Measurements from ENCODE around the gene SEC61B. TPM values are rescaled to one million over a fixed set of nuclear protein-coding genes. Genes with fewer than 3 reads are reported as not detected.

SEC61B gene
- total RNA-seq, 1 experiment from 2014 or later, result 238 TPM

DNA sequence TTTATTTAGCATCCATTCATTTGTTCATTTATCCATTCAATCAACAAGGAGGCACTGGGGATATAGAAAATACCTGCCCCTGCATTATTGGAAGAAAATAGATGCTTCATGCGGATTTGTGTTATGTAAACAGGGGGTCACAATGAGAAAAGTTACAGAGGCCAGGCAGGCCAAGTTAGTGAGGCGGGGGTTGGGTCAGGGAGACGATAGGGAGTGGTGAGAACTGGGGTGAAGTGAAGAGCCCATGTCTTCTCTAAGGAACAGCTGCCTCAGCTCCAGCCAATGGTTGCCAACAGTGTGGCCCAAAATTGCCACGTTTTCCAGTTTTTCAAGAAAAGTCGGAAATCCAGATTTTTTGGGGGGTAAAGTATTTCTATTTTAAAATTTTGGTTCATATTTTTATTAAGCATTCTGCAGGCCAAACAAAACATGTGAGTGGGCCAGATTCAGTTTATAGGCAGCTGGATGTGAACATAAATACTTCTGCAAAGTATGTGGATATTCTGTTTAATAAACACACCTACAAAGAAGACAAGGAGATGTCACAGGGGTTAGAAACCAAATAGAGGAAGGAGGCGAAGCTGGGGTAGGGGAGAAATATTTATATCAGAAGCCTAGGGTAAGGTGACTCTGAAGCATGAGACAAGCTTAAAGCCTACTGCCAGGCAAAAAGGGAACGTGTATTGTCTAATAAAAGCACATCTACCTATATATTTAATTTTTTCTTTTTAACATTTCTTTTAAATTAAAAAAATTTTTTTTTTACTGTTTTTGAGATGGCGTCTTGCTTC lies 44.3 kb upstream of the SEC61B start:
- TF ChIP-seq, protein P1, sequence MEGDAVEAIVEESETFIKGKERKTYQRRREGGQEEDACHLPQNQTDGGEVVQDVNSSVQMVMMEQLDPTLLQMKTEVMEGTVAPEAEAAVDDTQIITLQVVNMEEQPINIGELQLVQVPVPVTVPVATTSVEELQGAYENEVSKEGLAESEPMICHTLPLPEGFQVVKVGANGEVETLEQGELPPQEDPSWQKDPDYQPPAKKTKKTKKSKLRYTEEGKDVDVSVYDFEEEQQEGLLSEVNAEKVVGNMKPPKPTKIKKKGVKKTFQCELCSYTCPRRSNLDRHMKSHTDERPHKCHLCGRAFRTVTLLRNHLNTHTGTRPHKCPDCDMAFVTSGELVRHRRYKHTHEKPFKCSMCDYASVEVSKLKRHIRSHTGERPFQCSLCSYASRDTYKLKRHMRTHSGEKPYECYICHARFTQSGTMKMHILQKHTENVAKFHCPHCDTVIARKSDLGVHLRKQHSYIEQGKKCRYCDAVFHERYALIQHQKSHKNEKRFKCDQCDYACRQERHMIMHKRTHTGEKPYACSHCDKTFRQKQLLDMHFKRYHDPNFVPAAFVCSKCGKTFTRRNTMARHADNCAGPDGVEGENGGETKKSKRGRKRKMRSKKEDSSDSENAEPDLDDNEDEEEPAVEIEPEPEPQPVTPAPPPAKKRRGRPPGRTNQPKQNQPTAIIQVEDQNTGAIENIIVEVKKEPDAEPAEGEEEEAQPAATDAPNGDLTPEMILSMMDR (IDR thresholded peaks at IDR 0.05; ENCODE audit: unreplicated experiment), result no peak
- H3K4me3 Mint-ChIP-seq (ENCODE audit: unreplicated experiment), result no peak overlapping the region
- intact Hi-C loops (cut with micrococcal nuclease), result no loop called here
- peaks cover 11% of the 10 kb centered on the region for H3K27me3 Mint-ChIP-seq (ENCODE audit: insufficient read depth, unreplicated experiment)
- BruUV-seq (replicated peaks), result no TSS peak
- POLR2A ChIA-PET, result no interaction called here
- H3K36me3 Mint-ChIP-seq (ENCODE audit: insufficient read depth, unreplicated experiment), result no peaks in the 10 kb centered on the region
- H3K4me1 Mint-ChIP-seq (ENCODE audit: insufficient read depth, unreplicated experiment), result peaks cover 6% of the 10 kb centered on the region
- no peaks in the 10 kb centered on the region for H3K9me3 Mint-ChIP-seq (ENCODE audit: unreplicated experiment)
- H3K27ac Mint-ChIP-seq (ENCODE audit: low read depth, unreplicated experiment), result no peak overlapping the region
- no peak for DNase-seq (ENCODE audit: unreplicated experiment)
- CTCF ChIA-PET, result interaction anchor here (1.3 to 2.1 kb wide), 3 partner anchors 12 to 14 kb away, joined by 3 to 4 read pairs (median 3); no protein-coding TSS in a partner anchor

DNA sequence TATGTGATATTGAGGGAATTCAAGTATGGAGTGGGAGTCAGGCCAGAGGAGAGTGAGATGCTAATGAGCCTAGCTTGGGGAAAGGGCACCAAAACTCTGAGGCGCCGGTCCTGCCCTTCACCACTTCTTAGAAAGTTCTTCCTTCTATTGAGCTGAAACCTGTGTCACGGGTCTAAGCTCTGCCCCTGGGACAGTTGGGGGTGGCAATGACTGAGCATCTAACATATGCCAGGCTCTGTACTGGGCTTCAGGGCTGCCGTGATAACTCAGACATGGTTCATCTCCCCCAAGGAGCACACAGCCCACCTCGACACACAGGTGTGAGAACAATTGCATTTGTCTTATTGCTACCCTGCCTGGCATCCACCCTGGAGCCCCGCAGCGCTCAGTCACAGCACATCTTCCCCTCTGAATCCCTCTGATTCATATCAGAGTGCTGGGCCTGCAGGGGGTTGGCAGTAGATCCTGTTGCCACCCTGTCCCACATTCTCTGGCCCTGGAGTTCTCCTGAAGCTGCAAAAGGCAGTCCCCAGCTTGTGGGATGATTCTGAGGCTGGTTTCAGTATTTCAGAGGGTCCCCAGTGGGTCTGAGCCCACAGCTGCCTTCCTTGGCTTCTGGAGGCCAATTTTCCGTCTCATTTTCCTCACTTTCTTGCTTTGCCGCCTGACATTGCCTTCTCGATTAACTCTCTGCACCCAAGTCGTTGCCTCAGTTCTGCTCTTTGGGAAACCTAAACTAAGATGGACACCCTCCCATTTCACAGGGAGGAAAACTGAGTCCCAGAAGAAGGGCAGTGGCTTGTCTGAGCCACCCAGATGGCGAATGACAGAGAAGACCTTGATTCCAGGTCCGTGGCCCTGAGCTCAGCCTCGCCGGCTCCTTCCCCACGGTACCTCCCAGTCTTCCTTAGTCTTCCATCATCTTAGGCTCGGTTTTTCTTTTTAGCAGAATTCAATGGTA lies 42.9 kb upstream of the SEC61B start:
- ChIA-PET POLR2A (no interaction called here), CTCF (interaction anchor here (1.5 to 2.1 kb wide), 2 partner anchors 10 to 16 kb away, joined by 3 to 4 read pairs; no protein-coding TSS in a partner anchor)
- Mint-ChIP-seq H3K27me3 (ENCODE audit: insufficient read depth, unreplicated experiment) (no peaks in the 10 kb centered on the region), H3K36me3 (ENCODE audit: insufficient read depth, unreplicated experiment) (no peaks in the 10 kb centered on the region), H3K9me3 (ENCODE audit: unreplicated experiment) (no peaks in the 10 kb centered on the region), H3K4me3 (ENCODE audit: unreplicated experiment) (no peak overlapping the region), H3K27ac (ENCODE audit: low read depth, unreplicated experiment) (no peak overlapping the region), H3K4me1 (ENCODE audit: insufficient read depth, unreplicated experiment) (peaks cover 3% of the 10 kb centered on the region)
- DNase-seq (ENCODE audit: unreplicated experiment), result no peak
- no TSS peak for BruUV-seq (replicated peaks)
- intact Hi-C loops (cut with micrococcal nuclease), result no loop called here
- TF ChIP-seq, protein P1 (IDR thresholded peaks at IDR 0.05; ENCODE audit: unreplicated experiment), result no peak

DNA sequence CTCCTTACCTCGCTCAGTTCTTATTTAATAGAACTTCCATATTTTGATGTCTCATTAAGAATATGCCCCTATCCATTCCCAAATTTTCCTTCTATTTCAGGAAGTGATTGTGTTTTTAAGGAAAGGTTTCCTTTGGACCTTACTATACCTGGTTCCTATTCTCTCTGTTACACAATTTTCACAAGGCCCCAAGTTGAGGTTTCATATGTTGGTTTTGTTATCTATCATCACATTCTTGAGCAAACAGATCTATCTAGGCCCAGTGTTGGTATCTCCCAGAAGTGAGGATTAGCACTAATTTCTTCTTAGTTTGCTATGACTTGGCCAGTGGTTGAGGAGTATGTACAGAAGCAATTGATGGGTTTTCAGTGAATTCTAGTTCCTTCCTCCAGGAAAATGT lies 41.9 kb upstream of the SEC61B start:
- no peak overlapping the region for H3K27ac Mint-ChIP-seq (ENCODE audit: low read depth, unreplicated experiment)
- CTCF ChIA-PET, result interaction anchor here (1.2 kb wide), 1 partner anchor 17 kb away, joined by 3 read pairs; no protein-coding TSS in a partner anchor
- POLR2A ChIA-PET, result no interaction called here
- intact Hi-C loops (cut with micrococcal nuclease), result loop anchor here (5.0 to 10.0 kb wide), 4 partner anchors 85 to 1417 kb away; no protein-coding TSS in a partner anchor
- no peaks in the 10 kb centered on the region for H3K9me3 Mint-ChIP-seq (ENCODE audit: unreplicated experiment)
- no peaks in the 10 kb centered on the region for H3K36me3 Mint-ChIP-seq (ENCODE audit: insufficient read depth, unreplicated experiment)
- H3K4me3 Mint-ChIP-seq (ENCODE audit: unreplicated experiment), result no peak overlapping the region
- BruUV-seq (replicated peaks), result no TSS peak
- DNase-seq (ENCODE audit: unreplicated experiment), result no peak
- TF ChIP-seq, protein P1 (IDR thresholded peaks at IDR 0.05; ENCODE audit: unreplicated experiment), result no peak
- H3K4me1 Mint-ChIP-seq (ENCODE audit: insufficient read depth, unreplicated experiment), result no peaks in the 10 kb centered on the region
- H3K27me3 Mint-ChIP-seq (ENCODE audit: insufficient read depth, unreplicated experiment), result no peaks in the 10 kb centered on the region

DNA sequence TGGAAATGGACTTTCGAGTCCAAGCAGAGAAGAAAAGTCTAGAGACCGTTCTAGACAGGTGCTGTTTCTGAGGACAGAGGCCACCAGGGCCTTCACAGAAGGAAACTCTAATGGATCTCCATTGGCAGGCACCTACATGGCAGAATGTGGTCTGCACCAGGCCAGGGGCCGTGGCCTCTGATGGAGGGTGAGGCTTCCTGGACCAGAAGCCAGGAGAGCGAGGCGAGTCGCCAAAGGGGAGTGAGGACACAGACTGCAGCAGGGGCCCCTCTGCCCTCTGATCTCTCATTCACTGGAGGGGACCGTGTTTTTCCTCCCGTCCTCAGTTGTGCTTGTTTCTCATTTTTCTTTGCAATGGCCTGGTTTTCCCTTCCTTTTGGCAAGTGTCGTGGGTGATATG lies 41.4 kb upstream of the SEC61B start:
- no peaks in the 10 kb centered on the region for H3K4me1 Mint-ChIP-seq (ENCODE audit: insufficient read depth, unreplicated experiment)
- H3K4me3 Mint-ChIP-seq (ENCODE audit: unreplicated experiment), result no peak overlapping the region
- no peak overlapping the region for H3K27ac Mint-ChIP-seq (ENCODE audit: low read depth, unreplicated experiment)
- H3K9me3 Mint-ChIP-seq (ENCODE audit: unreplicated experiment), result no peaks in the 10 kb centered on the region
- POLR2A ChIA-PET, result no interaction called here
- no TSS peak for BruUV-seq (replicated peaks)
- CTCF ChIA-PET, result interaction anchor here (1.2 kb wide), 1 partner anchor 17 kb away, joined by 3 read pairs; no protein-coding TSS in a partner anchor
- DNase-seq (ENCODE audit: unreplicated experiment), result no peak
- no peaks in the 10 kb centered on the region for H3K27me3 Mint-ChIP-seq (ENCODE audit: insufficient read depth, unreplicated experiment)
- H3K36me3 Mint-ChIP-seq (ENCODE audit: insufficient read depth, unreplicated experiment), result no peaks in the 10 kb centered on the region
- intact Hi-C loops (cut with micrococcal nuclease), result loop anchor here (5.0 to 10.0 kb wide), 4 partner anchors 84 to 1417 kb away; no protein-coding TSS in a partner anchor
- TF ChIP-seq, protein P1 (IDR thresholded peaks at IDR 0.05; ENCODE audit: unreplicated experiment), result no peak

Measured in MCF 10A (cell line).